SK-N-DZ (cell line): Measurements from ENCODE around the gene BCL2.
A peak's percentile ranks its signal among the peaks of the same experiment; 100 is the strongest.

Experiments used
- DNase-seq: peaks from one replicate; pipeline ENCODE4 v3.0.0-alpha.2; 2015; ENCODE audit warnings: low spot score

The BCL2 gene

DNA sequence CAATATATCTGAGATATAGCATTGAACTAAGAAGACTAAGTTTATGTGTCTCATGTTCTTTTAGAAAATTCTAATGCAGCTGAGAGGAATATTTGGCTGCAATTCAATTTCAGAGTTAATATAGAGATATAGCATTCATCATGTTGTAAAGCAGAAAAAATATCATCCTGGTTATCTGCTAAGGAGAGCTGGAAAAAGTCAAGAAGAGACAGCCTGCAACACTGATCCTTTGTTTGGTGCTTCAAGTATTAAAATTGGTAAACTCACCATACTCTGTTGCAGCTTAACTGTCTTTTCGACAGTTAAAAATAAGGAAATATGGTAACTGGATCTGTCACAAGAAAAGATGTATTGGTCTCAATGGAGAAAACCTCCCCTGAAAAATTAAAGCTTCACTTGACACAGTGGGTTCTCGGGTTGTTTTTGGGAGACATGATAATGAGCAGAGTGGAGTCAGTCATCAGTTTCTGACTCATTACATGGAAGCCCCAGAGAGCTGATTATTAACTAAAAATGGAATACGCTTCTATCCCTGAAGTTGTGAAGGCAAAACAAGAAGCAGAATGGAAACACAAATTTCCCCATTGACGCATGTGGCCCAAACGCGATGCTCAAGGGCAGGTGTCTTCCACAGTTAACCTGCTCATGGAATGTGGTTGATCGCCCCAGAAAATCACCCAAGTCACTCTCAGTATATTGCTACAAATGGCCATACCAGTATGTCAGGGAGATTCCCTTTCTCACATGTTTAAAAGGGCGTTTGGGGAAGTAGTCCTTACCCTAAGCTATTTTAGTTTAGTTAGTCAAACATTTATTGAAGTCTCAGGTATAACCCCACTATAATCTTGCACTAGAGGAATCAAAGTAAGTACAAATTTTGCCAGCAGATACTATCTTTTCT lies 8.2 kb downstream of the BCL2 start:
- no peak for DNase-seq

DNA sequence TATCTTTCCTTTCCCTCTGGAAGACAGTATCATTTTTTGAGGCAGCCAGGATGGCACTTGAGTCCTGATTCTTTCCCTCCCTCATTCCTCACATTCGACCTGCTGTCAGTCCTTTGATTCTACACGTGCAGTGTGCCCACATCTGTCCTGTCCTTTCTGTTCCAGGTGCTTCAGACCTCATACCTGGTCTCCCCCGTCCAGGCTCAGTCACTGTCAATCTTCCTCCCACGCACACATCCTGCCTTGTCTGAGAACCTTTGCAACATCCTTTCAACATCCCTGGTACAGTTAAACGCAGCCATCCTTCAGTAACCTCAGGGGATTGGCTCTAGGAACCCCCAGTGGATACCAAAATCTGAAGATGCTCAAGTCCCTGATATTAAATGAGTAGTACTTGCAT lies 10.1 kb downstream of the BCL2 start:
- no peak for DNase-seq

DNA sequence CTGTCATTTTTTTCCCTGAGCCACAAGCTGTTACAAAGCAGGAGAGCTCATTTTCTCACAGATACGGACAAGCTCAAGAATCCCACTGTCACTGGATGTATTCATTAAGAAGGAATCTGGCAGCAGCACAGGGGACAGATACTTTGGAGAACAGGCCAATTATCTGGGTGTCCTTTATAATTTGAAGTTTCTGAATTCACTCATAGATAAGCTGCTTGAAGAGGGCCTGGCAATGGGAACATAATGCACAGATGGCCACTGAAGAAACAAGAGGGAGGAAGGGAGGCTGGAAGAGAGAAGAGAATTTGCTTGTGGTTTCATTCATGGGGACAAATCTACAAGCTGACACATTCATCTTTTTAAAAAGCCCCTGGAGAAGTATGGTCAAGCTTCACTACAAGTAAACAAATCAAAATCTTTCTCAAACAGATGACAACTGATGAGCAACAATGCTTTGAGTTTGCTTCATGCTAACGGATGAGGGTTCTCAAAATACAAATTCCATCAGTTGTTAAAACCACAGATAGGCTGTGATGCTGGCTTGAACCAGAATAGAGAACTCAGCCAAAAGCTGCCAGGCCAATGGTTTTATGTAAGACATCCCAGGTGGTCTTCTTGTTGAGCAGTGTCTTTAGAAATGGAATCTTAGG lies 11.9 kb downstream of the BCL2 start:
- peak; percentile 59 for DNase-seq

GRCh38 chr18:63306819-63307550 lies 12.6 kb downstream of the BCL2 start:
- DNase-seq = no peak

- DNase-seq = no peak
These were observed 13.3 kb downstream of the BCL2 start for GRCh38 chr18:63306249-63306648.

- no peak for DNase-seq
These were observed 16.0 kb downstream of the BCL2 start for GRCh38 chr18:63303547-63303946.

- no peak for DNase-seq
These were observed 16.7 kb downstream of the BCL2 start for GRCh38 chr18:63302636-63303405.

GRCh38 chr18:63302220-63302619 lies 17.3 kb downstream of the BCL2 start:
- DNase-seq = no peak

DNA sequence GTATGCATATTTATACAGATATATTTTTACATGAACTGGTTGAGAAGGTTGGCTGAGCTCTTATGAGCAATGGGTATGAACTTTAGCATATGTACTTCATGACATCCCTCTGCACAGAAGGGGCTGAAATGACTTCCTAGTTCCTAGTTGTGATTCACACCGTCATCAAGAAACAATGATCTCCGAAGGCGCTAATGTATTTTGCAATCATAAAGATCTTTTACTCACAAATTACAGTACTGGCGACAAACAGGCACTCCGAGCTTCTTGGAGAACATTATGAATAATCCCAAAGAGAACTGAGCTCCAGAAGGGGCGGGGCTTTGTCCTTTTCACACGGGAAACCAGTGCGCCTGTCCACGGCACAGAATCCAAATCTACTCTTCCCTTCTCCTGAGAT lies 18.1 kb downstream of the BCL2 start:
- no peak for DNase-seq

DNA sequence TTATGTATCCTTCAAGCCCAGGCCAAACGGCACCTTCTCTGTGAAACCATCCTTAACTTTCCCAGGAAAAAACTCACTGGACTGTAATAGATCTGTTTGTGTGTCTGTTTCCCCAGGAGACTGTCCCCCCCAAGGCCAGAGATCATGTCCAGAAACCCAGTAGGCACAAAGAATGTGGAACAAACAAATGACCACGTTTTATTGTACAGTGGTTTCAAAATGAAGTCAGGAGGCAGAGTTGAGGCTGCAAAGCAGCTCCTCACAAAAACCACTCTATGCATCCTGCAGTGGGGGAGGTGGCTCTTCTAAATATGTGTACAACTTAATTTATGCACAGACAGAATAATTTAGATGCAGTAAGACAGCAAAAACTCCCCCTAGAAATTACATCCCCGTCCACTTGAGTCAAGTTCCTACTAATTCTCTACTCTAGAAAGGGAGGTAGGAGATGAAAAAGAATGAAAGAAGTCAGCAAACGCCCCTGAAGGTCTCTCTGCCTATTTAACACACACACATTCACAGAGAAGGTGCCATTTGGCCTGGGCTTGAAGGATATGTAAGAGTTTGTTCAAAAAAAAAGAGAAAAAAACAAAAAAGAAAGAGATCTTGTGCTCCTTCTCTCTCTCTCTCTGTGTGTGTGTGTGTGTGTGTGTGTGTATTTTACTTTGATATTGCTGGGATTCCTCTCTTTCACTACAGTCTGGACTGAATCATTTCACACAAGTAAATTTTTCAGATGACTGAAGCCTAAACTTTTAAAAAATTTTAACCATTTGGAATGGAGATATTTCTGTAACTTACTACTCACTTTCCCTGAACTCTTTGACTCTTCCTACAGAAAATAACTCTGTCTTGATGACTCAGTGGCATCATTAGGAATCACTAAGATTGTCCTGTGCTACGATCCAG lies 19.5 kb downstream of the BCL2 start:
- DNase-seq = no peak

- no peak for DNase-seq
These were observed 20.9 kb downstream of the BCL2 start for GRCh38 chr18:63298400-63299365.

DNA sequence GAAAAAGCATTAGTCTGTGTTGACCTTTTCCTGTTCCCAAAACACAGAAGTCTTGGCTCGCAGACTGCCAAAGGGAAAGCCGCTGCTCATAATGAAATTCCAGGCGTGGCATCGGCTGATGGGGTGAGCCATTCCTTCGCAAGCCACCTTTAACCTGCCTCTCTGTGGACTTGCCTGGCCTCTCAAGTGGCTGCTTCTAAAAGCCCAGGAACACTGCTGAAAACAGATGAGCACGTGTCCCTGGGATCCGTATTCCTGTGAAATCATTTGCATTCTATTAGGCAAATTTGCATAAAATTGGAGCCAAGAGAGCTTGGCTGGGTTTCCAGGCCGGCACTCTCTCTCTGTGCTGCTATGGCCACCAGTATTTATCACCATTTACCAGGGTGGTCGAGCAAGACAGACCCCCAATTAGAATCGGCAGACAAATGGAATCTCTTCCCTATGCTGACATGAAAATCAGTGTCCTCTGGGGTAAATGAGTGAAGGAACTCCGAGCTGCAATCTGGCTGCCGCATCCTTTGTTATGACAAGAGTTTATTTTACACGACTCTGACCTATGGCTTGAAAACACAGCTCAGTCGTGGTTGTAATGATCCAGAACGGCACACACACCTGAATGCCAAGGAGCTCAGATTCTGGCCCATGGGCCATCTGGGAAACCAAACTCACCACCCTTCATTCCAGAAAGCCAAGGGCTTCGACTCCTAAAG lies 21.7 kb downstream of the BCL2 start:
- no peak for DNase-seq

GRCh38 chr18:63293935-63294334 lies 25.6 kb downstream of the BCL2 start:
- DNase-seq = no peak

GRCh38 chr18:63292831-63293683 lies 26.5 kb downstream of the BCL2 start:
- no peak for DNase-seq

DNA sequence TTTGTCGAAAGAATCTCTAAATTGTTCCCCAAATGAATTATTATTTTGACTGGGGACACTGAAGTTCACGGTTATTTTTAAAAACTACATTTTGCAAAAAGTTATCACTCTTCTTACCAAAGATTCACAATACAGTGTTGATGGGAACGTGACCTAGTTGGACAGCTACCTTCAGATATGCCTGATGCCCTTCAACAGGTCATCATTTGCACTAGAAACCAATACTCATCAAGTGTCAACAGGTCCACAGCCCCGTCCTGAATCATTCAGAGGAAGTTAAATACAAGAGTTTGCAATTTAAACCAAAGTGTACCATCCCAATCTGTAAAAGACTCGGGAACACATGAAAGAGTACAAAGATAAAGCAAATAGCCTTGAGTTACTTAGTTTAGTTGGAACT lies 28.3 kb downstream of the BCL2 start:
- DNase-seq = no peak

GRCh38 chr18:63290821-63291200 lies 28.8 kb downstream of the BCL2 start:
- DNase-seq = no peak

DNA sequence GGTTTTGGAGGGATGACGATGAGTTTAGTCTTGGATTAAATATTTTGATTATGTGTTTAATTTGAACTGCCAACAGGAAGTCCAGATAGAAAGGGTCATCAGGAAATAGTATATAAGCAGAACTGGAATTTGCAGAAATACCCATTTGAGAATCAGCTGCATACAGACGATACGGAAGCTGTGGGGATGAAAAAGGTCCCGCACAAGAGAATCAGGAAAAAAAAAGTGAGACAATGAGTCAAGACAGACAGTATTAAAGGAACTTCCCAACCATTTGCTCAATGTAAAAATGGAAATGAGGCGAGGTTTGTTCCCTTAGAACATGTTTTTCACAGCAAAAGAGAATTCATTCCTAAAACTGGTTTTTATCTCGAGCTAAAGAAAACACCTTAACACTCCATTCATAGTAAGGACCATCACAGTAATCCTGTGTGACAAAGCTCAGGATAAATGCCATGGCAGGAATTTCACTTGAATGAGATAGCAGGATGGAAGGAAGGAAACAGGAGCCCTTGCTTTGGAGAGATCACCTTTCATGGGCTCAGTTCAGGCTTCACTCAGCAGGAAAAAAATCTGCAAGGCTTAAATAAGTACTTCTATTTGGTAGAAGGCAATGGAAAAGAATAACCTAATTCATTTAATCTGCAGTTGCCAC lies 29.3 kb downstream of the BCL2 start:
- DNase-seq = no peak
